Endodermal cell (in vitro differentiated cells): ENCODE results near the gene BAIAP2. TPM values are rescaled to one million over a fixed set of nuclear protein-coding genes. Genes with fewer than 3 reads are reported as not detected.

Experiments
- DNase-seq: peaks from one replicate; pipeline ENCODE4 v3.0.0-alpha.2; 2017
- H3K27ac ChIP-seq: 2 replicates; pipeline ENCODE4 v1.5.1; 2013; ENCODE audit warnings: mild to moderate bottlenecking, low read depth, low read length, moderate library complexity
- H3K27me3 ChIP-seq: 2 replicates; pipeline ENCODE4 v1.6.1; 2013; ENCODE audit warnings: mild to moderate bottlenecking, low read length, moderate library complexity; ENCODE audit not compliant: insufficient read depth, control insufficient read depth, poor library complexity, severe bottlenecking
- H3K36me3 ChIP-seq: 2 replicates; pipeline ENCODE4 v1.7.0; 2013; ENCODE audit warnings: mild to moderate bottlenecking, low read length, moderate library complexity; ENCODE audit not compliant: control insufficient read depth, insufficient read depth
- H3K4me1 ChIP-seq: one replicate; pipeline ENCODE4 v1.7.0; 2013; ENCODE audit warnings: low read length; ENCODE audit not compliant: control insufficient read depth, insufficient read depth
- H3K4me3 ChIP-seq: 2 replicates; pipeline ENCODE4 v1.5.1; 2013; ENCODE audit warnings: mild to moderate bottlenecking, low read length, moderate library complexity
- H3K9ac ChIP-seq: 2 replicates; pipeline ENCODE4 v1.6.1; 2013; ENCODE audit warnings: mild to moderate bottlenecking, low read length, moderate library complexity; ENCODE audit not compliant: poor library complexity, severe bottlenecking; ENCODE audit errors: extremely low read depth
- H3K9me3 ChIP-seq: 2 replicates; pipeline ENCODE4 v1.6.1; 2013; ENCODE audit warnings: mild to moderate bottlenecking, low read length, moderate library complexity; ENCODE audit not compliant: control insufficient read depth
- H3K27ac Mint-ChIP-seq: 2 replicates; pipeline ENCODE4 v1.8.0; 2020; ENCODE audit warnings: mixed read lengths
- H3K27me3 Mint-ChIP-seq: 2 replicates; pipeline ENCODE4 v1.8.0; 2021; ENCODE audit warnings: mild to moderate bottlenecking, mixed read lengths; ENCODE audit not compliant: insufficient read depth
- H3K36me3 Mint-ChIP-seq: 2 replicates; pipeline ENCODE4 v1.8.0; 2020; ENCODE audit warnings: low read depth, mixed read lengths
- H3K4me1 Mint-ChIP-seq: 2 replicates; pipeline ENCODE4 v1.8.0; 2020; ENCODE audit warnings: mixed read lengths
- H3K4me3 Mint-ChIP-seq: 2 replicates; pipeline ENCODE4 v1.8.0; 2020; ENCODE audit warnings: mild to moderate bottlenecking, moderate library complexity, mixed read lengths
- H3K9me3 Mint-ChIP-seq: 2 replicates; pipeline ENCODE4 v1.8.0; 2020; ENCODE audit warnings: mild to moderate bottlenecking, mixed read lengths
- WGBS, 2 experiments: methylation state at CpG; one replicate each; pipeline versions ENCODE4 v1.1.5 to v1.1.7; 2013; ENCODE audit warnings: missing lambda C conversion rate in 2 of 2, mixed read lengths in 1 of 2; ENCODE audit not compliant: insufficient coverage in 1 of 2, insufficient read length in 1 of 2; 5-methylcytosine and 5-hydroxymethylcytosine counted together
- total RNA-seq, 2 donors: library from RNA; stranded (reverse); fragmentation: NEBNext Ultra II Directional in 1 of 2; extraction: Animal tissue kit (Norgen Biotek cat#: 25700) in 1 of 2; gene quantifications; 2 replicates in 1 of 2; 3 replicates in 1 of 2; pipeline ENCODE4 v1.2.1, GENCODE V29; 2021
- TF ChIP-seq, protein P1 (sequence below): fragments of 200-600 bp; sonication (generic); conservative IDR thresholded peaks from 2 replicates; pipeline ENCODE4 v1.5.0; 2021; ENCODE audit warnings: antibody characterized with exemption, mild to moderate bottlenecking

The BAIAP2 gene
- total RNA-seq, 2 donors from 2014 or later, result 24.9 to 32.7 TPM

DNA sequence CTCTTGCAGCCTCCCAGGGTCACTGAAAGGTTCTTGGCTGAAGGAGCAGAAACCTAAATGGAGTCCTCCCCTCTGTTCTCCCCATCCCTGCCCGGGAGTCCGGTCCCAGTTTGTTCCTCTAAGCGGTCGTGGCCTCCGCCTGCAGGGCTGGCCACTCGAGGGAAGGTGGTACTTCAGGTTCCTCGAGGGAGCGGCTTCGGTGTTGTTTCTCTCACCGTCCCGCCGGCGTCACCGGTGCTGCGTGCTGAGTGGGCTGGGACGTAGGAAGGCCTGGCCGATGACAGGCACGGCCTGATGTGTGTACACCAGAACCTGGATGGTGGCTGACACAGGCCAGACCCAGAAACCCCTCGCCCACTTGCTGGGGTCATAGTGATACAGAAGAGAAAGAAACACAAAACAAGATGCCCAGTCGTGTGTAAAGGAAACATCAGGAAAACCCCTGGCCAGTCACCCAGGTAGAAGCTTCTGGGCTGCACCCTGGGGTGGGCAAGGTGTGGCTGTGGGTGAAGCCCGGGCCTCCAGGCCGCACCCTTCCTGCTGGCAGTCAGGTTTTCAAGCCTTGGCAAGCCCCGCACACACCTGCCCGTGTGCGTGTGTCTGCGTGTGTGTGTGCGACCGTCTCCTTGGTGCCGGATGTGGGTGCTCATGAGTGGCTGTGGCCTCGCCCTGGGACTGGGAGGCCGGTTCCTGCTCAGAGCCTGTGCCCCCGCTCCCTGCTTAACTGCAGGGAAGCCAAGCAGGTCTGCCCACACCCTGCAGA is 52.0 kb downstream of the BAIAP2 start:
- H3K4me1 Mint-ChIP-seq, result no peaks in the 10 kb centered on the region
- Histone ChIP-seq H3K4me3 (no peak overlapping the region), H3K36me3 (no peaks in the 10 kb centered on the region), H3K27ac (no peak overlapping the region), H3K9me3 (no peaks in the 10 kb centered on the region), H3K9ac (no peak overlapping the region), H3K4me1 (no peaks in the 10 kb centered on the region), H3K27me3 (no peaks in the 10 kb centered on the region)
- no peaks in the 10 kb centered on the region for H3K27me3 Mint-ChIP-seq
- no peak overlapping the region for H3K4me3 Mint-ChIP-seq
- TF ChIP-seq, protein P1, sequence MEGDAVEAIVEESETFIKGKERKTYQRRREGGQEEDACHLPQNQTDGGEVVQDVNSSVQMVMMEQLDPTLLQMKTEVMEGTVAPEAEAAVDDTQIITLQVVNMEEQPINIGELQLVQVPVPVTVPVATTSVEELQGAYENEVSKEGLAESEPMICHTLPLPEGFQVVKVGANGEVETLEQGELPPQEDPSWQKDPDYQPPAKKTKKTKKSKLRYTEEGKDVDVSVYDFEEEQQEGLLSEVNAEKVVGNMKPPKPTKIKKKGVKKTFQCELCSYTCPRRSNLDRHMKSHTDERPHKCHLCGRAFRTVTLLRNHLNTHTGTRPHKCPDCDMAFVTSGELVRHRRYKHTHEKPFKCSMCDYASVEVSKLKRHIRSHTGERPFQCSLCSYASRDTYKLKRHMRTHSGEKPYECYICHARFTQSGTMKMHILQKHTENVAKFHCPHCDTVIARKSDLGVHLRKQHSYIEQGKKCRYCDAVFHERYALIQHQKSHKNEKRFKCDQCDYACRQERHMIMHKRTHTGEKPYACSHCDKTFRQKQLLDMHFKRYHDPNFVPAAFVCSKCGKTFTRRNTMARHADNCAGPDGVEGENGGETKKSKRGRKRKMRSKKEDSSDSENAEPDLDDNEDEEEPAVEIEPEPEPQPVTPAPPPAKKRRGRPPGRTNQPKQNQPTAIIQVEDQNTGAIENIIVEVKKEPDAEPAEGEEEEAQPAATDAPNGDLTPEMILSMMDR, result no peak
- WGBS, 2 experiments, result 91 to 93% methylated on average over 30 to 32 of the region's 32 CpGs
- H3K36me3 Mint-ChIP-seq, result peaks cover 6% of the 10 kb centered on the region
- DNase-seq, result no peak
- H3K9me3 Mint-ChIP-seq, result no peaks in the 10 kb centered on the region
- no peak overlapping the region for H3K27ac Mint-ChIP-seq

DNA sequence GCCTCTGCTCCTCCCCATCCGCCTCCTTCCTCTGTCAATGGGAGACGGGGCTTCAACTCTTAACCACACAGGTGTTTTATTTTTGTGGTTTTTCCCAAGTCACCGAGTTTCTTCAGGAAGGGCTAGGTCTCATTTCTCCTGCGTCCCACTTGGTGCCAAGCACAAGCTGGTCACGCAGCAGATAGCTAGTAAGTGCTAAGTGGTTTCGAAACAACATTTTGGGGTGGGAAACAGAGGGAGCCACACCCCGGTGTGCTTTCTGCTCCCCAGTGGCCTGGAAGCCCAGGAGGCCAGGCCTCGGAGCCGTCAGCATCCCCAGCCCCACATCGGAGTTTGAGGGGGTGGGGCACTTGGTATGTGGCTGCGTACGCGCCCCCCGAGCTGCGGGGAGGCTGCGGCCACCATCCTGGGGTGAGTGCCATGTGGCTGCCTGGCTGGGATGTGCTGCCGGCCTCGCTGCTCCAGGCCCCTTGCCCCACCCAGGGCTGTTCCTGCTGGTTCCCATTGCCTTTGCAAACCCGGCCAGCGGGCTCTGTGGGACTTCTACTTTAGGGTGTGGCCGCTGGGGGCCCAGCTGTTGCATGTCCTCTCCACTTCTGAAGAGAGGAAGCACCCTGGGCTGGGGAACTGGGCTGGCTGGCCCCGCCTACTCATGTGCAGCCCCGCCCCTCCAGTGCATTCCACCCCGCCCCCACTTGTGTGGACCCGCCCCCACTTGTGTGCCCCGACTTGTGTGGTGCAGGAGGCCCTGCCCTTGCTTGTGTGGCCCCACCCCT is 55.6 kb downstream of the BAIAP2 start:
- peaks cover 7% of the 10 kb centered on the region for H3K4me1 Mint-ChIP-seq
- H3K4me3 Mint-ChIP-seq, result no peak overlapping the region
- H3K9me3 Mint-ChIP-seq, result no peaks in the 10 kb centered on the region
- peaks cover 6% of the 10 kb centered on the region for H3K36me3 Mint-ChIP-seq
- peak; percentile 97 for DNase-seq
- H3K27ac Mint-ChIP-seq, result no peak overlapping the region
- TF ChIP-seq, protein P1, result no peak
- no peak overlapping the region for H3K4me3 ChIP-seq
- H3K9me3 ChIP-seq, result no peaks in the 10 kb centered on the region
- no peaks in the 10 kb centered on the region for H3K27me3 Mint-ChIP-seq
- no peaks in the 10 kb centered on the region for H3K27me3 ChIP-seq
- H3K36me3 ChIP-seq, result no peaks in the 10 kb centered on the region
- H3K4me1 ChIP-seq, result peaks cover 7% of the 10 kb centered on the region
- H3K9ac ChIP-seq, result no peak overlapping the region
- 82% methylated on average over 18 to 22 of the region's 26 CpGs for WGBS, 2 experiments
- H3K27ac ChIP-seq, result no peak overlapping the region

DNA sequence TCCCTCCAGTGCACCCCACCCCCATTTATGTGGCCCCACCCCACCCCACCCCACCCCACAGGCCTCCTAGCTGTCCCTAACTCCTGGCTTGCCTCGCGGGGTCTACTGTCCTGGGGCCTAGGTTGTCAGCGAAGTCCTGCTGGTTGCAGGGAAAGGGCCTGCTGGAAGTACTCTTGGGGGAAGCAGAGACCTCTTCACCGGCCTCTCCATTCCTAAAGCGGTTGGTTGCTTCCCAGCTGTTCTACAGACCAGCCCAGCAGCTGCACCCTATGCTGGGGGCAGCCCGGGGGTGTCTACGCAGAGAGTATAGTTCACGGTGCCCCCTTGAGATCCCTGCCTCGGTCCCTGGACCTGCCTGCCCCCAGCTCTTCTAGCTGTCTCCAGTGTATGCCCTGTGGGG is 56.2 kb downstream of the BAIAP2 start:
- WGBS, 2 experiments, result 92% methylated on average over 7 to 9 of the region's 9 CpGs
- no peaks in the 10 kb centered on the region for H3K27me3 ChIP-seq
- H3K4me1 Mint-ChIP-seq, result peaks cover 7% of the 10 kb centered on the region
- no peak overlapping the region for H3K4me3 Mint-ChIP-seq
- H3K9ac ChIP-seq, result no peak overlapping the region
- TF ChIP-seq, protein P1, result no peak
- no peaks in the 10 kb centered on the region for H3K27me3 Mint-ChIP-seq
- H3K9me3 ChIP-seq, result no peaks in the 10 kb centered on the region
- no peak overlapping the region for H3K4me3 ChIP-seq
- no peaks in the 10 kb centered on the region for H3K36me3 ChIP-seq
- no peak overlapping the region for H3K27ac ChIP-seq
- H3K4me1 ChIP-seq, result peaks cover 7% of the 10 kb centered on the region
- peaks cover 5% of the 10 kb centered on the region for H3K36me3 Mint-ChIP-seq
- H3K9me3 Mint-ChIP-seq, result no peaks in the 10 kb centered on the region
- no peak for DNase-seq
- H3K27ac Mint-ChIP-seq, result no peak overlapping the region
